IPS-18a (cell line): Measurements from ENCODE around the gene PAXX.
"Not testable (repeated sequence)": the region's sequence is repeated elsewhere in the genome, so short reads cannot be mapped to it uniquely, and the experiment has no call there.

Source experiments
- H3K27ac ChIP-seq: one replicate; pipeline ENCODE4 v1.5.1; 2013; ENCODE audit warnings: low read length
- H3K27me3 ChIP-seq: one replicate; pipeline ENCODE4 v1.6.1; 2013; ENCODE audit warnings: mild to moderate bottlenecking, low read length; ENCODE audit not compliant: control insufficient read depth, insufficient read depth
- H3K36me3 ChIP-seq: one replicate; pipeline ENCODE4 v1.6.1; 2013; ENCODE audit warnings: low read depth, low read length; ENCODE audit not compliant: control insufficient read depth
- H3K4me1 ChIP-seq: one replicate; pipeline ENCODE4 v1.6.1; 2013; ENCODE audit warnings: low read depth, low read length; ENCODE audit not compliant: control insufficient read depth
- H3K4me3 ChIP-seq: one replicate; pipeline ENCODE4 v1.5.1; 2013; ENCODE audit warnings: low read length
- H3K9ac ChIP-seq: one replicate; pipeline ENCODE4 v1.6.1; 2013; ENCODE audit warnings: mild to moderate bottlenecking, low read length, moderate library complexity
- H3K9me3 ChIP-seq: one replicate; pipeline ENCODE4 v1.6.1; 2013; ENCODE audit warnings: low read depth, low read length; ENCODE audit not compliant: control insufficient read depth

PAXX gene

DNA sequence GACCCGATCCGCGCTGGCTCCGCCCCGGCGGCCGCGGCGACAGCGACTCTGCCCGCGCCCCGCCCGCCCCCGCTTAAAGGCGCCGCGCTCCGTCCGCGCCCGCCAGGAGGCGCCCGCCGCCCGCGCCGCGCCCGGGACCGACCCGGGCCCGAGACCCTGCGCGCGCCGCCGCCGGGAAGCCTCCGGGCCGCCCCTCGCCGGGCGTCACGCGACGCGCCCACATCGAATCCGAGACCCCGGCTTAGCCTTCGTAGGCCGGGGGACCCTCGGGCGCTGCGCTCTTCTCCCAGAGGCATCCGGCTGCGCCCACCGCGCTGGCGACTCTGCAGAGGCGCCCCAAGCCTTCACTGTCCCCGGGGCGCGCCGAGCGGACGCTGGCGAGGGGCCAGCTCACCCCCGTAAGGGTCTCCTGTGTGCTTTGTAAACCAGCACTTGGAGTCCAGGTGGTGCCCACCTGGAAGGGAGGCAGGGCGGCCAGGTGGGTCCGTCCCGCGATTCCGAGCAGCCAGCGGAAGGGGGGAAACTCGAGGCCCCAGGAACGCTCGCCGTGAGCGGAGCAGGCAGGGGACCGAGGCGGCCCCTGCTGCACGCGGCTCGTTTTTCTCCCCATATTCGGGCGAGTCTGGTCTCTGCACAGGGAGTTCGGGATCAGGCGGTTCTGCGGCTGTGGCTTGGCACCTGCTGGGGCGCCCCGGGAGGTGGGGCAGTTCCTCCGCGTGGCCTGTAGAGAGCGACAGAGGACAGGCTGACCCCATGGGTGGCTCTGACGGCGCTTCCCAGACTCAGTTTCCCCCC lies 36.2 kb downstream of the PAXX start:
- Histone ChIP-seq H3K4me1 (no peaks in the 10 kb centered on the region), H3K9ac (no peak overlapping the region), H3K27me3 (peaks cover 27% of the 10 kb centered on the region), H3K36me3 (no peaks in the 10 kb centered on the region), H3K9me3 (no peaks in the 10 kb centered on the region), H3K4me3 (peak overlapping the region; percentile 50), H3K27ac (no peak overlapping the region)

DNA sequence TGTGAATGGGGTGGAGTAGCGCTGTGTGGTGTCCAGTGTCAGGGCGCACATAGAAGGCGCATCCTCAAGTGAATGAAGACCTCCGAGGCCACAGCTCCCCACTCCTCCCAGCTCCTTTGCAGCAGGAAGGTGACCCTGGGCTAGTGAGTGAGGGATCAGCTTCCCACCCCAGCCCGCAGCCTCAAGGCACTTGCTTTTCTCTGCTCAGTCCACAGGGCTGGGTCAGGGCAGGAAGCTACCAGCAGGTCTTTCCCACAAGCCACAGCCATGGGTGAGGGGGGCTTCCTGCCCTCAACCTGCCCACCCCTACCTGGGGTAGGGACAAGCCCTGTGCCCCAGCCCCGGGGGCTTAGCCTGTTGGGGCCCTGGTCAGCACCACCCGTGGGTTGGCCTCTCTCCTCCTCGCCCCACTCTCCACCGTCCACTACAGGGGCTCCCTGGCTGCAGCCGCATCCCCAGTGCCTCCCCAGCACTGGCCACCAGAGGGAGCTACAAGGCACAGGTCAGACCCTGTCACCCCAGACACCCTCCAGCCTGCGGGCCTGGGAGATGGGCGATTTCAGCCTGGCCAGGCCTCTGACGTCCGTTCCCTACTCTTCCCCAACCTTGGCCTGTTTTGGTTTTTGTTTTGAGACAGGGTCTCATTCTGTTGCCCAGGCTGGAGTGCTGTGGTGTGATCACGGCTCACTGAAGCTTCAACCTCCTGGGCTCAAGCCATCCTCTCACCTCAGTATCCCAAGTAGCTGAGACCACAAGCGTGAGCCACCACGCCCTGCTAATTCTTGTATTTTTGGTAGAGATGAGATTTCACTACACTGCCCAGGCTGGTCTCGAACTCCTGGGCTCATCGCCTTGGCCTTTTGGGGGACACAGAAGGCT lies 37.1 kb downstream of the PAXX start:
- Histone ChIP-seq H3K4me3 (peak overlapping the region; percentile 50), H3K36me3 (no peaks in the 10 kb centered on the region), H3K27me3 (peaks cover 27% of the 10 kb centered on the region), H3K9me3 (no peaks in the 10 kb centered on the region), H3K27ac (no peak overlapping the region), H3K9ac (no peak overlapping the region), H3K4me1 (no peaks in the 10 kb centered on the region)

DNA sequence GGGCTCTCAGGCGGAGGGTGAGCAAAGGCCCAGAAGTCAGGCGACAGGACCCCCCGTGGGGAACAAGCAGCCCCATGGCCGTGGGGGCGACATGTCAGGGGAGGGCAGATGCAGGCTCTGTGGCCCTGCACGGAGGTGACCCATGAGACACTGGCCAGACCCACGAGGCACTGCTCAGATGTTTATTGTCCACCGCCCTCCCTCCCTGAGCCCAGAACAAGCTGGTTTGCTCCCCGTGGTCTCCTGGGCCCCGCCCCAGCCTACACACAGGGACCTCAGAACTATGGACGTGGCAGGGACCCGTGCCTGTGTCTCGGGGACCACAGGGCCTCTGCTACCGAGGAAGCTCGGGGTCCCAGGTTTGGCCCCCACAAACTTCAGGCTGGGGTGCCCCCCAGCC lies 37.8 kb downstream of the PAXX start:
- Histone ChIP-seq H3K27me3 (peaks cover 27% of the 10 kb centered on the region), H3K27ac (no peak overlapping the region), H3K36me3 (no peaks in the 10 kb centered on the region), H3K9ac (no peak overlapping the region), H3K4me3 (no peak overlapping the region), H3K4me1 (no peaks in the 10 kb centered on the region), H3K9me3 (no peaks in the 10 kb centered on the region)

DNA sequence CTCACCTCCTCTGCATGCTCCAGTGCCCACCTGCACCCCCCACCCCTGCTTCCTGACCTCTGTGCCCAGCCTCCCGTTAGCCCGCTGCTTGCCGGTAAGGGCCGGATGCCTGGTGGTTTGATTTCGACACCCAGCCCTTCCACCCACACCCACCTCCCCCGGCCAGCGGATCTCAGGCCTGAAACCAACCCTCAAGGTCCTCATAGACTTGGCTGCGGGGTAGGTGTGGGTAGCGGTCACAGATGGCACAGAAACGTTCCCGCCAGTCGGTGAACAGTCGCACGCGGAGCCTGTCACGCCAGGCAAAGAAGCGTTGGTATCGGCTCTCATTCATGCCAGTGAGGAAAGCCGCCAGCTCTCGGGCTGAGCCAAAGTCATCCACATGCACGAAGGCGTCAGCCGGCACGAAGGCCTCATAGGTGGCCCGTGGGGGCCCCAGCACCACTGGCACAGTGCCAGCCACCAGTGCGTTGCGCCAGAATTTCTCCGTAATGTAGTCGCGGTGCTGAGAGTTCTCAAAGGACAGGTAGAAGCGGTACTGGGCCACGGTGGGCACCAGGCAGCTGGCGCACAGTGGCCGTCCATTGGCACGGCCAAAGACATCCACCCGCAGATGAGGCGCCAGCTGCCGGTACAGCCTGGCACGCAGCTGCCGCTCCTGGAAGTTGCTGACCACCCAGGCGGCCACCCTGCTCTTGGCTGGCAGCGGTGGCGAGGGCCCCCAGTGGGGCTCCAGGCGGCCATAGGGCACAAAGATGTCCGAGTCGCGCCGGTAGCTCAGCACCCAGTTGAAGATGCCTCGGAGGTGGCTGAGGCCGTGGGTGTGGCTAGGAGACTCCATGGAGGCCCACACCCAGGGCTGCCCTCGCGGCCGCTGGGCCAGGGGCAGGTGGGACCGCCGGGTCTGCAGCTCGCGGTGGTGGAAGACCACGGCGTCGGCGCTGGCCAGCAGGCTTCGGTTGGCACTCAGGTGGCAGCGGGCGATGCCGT lies 38.6 kb downstream of the PAXX start:
- no peaks in the 10 kb centered on the region for H3K36me3 ChIP-seq
- no peaks in the 10 kb centered on the region for H3K9me3 ChIP-seq
- H3K4me1 ChIP-seq = no peaks in the 10 kb centered on the region
- peaks cover 27% of the 10 kb centered on the region for H3K27me3 ChIP-seq
- no peak overlapping the region for H3K4me3 ChIP-seq
- H3K27ac ChIP-seq = no peak overlapping the region
- no peak overlapping the region for H3K9ac ChIP-seq

DNA sequence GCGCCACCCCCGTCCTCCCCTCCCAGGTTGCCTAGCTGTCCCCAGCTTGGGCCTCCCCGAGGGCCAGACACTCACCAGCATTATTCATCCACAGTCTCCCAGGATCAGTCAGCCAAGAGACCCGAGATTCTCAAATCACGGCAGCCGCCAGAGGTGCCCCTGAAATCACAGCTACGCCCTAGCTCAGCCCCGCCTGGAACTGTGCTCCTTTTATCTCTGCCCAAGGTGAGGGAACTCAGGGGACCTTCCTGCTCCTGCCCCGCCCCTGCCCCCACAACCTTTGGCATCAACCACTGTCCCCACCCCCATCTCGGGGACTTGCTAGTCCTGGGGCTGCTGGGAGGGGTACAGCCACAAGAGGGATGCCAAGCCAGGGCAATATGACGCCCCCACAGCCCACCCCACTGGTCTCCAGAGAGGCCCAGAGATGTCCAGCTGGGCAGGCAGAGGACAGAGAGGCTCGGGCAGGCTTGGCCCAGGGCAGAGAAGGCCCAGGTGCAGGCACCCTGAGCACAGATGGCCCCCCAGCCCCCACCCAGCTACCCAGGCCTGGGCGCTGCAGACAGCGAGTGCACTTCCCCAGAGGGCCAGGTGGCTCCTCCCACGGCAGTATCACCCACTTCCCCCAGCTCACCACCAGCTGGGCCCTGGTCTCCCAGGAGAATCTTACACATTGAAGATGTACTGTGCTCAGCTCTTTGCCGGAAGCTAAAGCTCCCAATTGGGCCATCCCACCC lies 39.9 kb downstream of the PAXX start, which contains the start of gene FUT7:
TSS of gene FUT7 (minus strand) at position 185 of the 737 bp plus-strand sequence. CDS start at position 88, 97 bp downstream.
- Histone ChIP-seq H3K4me1 (no peaks in the 10 kb centered on the region), H3K36me3 (no peaks in the 10 kb centered on the region), H3K27ac (no peak within 1 kb of the TSS), H3K9me3 (no peaks in the 10 kb centered on the region), H3K4me3 (no peak within 1 kb of the TSS), H3K9ac (no peak within 1 kb of the TSS), H3K27me3 (peaks cover 16% of the 10 kb centered on the region)

DNA sequence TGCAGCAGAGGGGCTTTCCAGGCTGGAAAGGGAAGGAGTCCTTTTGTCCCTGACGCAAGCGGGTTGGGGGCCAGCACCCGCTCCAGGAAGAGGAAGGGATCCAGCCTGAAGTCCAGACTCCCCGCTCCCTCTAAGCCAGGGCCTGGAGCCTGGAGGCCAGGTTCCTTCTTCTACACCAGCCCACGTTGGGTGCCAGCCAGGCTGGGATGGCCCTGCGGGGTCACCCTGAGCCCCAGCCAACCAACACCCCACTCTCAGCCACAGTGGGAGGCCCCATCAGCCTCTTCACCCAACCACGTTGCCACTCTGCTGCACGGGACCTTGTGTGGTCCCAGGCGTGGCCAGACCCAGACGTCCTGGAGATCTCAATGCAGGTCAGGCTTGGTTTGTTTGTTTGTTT lies 40.6 kb downstream of the PAXX start:
- H3K36me3 ChIP-seq = no peaks in the 10 kb centered on the region
- H3K9me3 ChIP-seq = no peaks in the 10 kb centered on the region
- H3K27ac ChIP-seq = no peak overlapping the region
- no peaks in the 10 kb centered on the region for H3K4me1 ChIP-seq
- H3K27me3 ChIP-seq = peaks cover 10% of the 10 kb centered on the region
- no peak overlapping the region for H3K4me3 ChIP-seq
- no peak overlapping the region for H3K9ac ChIP-seq

DNA sequence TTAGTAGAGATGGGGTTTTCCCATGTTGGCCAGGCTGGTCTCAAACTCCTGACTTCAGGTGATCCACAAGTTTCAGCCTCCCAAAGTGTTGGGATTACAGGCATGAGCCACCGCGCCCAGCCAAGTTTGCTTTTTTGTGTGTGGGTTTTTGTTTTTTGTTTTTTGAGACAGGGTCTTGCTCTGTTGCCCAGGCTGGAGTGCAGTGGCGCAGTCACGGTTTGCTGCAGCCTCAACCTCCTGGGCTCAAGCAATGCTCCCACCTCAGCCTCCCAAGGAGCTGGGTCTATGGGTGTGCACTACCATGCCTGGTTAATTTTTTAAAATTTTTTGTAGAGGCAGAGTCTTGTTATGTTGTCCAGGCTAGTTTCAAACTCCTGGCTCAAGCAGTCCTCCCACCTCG lies 41.3 kb downstream of the PAXX start:
- H3K4me3 ChIP-seq, H3K36me3 ChIP-seq, H3K9ac ChIP-seq, H3K27ac ChIP-seq, H3K9me3 ChIP-seq, H3K27me3 ChIP-seq, H3K4me1 ChIP-seq: not testable (repeated sequence)

DNA sequence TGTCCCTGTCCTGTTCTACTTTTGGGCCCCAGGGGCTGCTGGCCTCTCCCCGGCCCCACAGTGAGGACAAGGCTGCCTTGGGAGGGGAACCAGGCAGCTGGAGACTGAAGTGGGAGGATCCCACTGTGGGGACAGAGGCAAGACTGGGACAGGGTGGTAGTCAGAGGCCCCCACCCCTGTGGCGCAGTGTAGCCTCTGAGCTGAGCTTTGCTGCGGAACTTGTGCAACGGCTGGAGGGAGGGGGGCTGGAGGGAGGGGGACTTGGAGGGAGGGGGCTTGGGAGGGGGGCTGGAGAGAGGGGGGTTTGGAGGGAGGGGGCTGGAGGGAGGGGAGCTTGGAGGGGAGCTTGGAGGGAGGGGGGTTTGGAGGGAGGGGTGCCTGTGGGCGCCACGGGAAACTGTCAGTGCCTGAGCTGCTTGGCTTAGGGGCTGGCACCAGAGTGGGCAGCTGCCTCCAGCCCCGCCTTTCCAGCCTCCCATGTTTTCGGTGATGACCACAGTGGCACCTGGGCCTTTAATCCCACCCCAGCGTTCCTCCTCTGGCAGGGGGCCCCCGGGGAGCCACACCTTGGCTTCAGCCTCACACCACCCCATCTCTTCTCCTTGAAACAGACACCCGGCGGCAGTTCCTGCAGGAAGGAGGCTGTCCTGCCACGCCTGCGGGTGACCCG lies 42.0 kb downstream of the PAXX start:
- Histone ChIP-seq H3K36me3 (no peaks in the 10 kb centered on the region), H3K27me3 (peaks cover 1% of the 10 kb centered on the region), H3K27ac (no peak overlapping the region), H3K4me3 (no peak overlapping the region), H3K9ac (no peak overlapping the region), H3K4me1 (no peaks in the 10 kb centered on the region), H3K9me3 (no peaks in the 10 kb centered on the region)

DNA sequence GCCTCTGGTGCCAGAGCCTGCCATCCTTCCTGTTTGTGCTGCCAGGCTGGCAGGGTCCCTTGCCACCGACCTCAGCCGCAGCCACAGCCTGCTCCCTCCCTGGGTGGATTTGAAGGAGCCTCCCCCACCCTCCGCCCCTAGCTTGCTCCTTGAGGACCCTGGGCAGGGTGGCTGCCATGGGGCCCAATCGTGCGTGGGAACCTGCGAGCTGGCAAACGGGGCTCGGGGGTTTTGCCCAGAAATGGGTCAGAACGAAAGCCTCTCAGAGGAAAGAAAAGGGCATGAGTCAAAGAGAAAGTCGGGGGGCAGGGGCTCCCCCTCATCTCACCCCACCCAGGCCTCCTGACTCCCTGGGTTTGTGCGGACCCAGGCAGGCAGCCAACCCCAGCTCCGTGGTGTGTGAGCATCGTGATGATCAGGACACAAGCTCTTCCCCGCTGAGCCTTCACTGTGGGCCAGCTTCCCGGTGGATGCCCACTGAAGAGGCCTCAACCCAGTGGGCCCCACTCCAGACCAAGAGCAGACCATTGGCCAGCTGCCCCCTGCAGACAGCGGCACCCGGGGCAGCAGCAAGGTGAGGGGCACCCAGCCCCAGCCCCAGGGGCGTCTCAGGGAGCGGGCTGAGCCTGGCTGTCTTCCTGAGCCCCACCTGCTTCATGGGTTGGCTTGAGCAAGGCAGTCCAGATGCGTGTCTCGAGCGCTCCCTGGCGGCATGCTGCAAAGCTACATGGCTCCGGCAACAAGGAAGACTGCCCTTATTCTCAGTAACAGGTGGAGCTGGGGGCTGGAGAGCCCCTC lies 42.7 kb downstream of the PAXX start:
- no peaks in the 10 kb centered on the region for H3K9me3 ChIP-seq
- no peak overlapping the region for H3K9ac ChIP-seq
- H3K27me3 ChIP-seq = no peaks in the 10 kb centered on the region
- H3K27ac ChIP-seq = no peak overlapping the region
- peaks cover 3% of the 10 kb centered on the region for H3K36me3 ChIP-seq
- H3K4me3 ChIP-seq = no peak overlapping the region
- no peaks in the 10 kb centered on the region for H3K4me1 ChIP-seq

DNA sequence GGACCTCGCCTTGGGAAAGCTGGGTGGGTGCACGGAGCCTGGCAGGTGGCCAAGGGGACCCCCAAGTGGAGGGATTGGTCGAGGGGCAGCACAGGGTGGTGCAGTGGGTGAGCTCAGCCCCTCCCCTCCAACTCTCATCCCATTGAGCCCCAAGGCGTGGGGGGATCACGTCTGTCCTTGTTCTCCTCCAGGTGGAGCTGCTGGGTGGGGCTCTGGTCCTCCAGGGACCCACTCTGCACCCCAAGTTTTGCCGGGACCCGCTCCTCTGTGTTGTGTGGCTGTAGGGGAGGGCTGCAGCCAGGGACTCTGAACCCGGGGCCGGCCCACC lies 43.2 kb downstream of the PAXX start:
- Histone ChIP-seq H3K36me3 (peaks cover 3% of the 10 kb centered on the region), H3K4me3 (no peak overlapping the region), H3K27me3 (no peaks in the 10 kb centered on the region), H3K9me3 (no peaks in the 10 kb centered on the region), H3K27ac (no peak overlapping the region), H3K4me1 (no peaks in the 10 kb centered on the region), H3K9ac (no peak overlapping the region)
